ENCODE measurements around the gene APC. TPM values are rescaled to one million over a fixed set of nuclear protein-coding genes. Genes with fewer than 3 reads are reported as not detected.

APC gene
- total RNA-seq, 1 experiment from 2014 or later = 33.7 TPM

- CTCF ChIA-PET = no interaction called here
- intact Hi-C loops (cut with micrococcal nuclease; ENCODE audit: unreplicated experiment) (no loop called here), in situ Hi-C loops (cut with HindIII; ENCODE audit: low pct_unique_long_range_greater_than_20kb, low sequenced_read_pairs) (no loop called here)
- no peak for DNase-seq (ENCODE audit: low read depth, low spot score)
- Histone ChIP-seq H3K27ac (ENCODE audit: low read length) (no peak overlapping the region), H3K36me3 (ENCODE audit: control insufficient read depth, insufficient read depth, low read length) (no peaks in the 10 kb centered on the region), H3K4me3 (ENCODE audit: low read depth in 2 of 2, low read length in 2 of 2) (no peak overlapping the region), H3K4me1 (ENCODE audit: control insufficient read depth, insufficient read depth, low read length) (0 out of 2 replicates have a peak, but pooled peaks cover 4% of the 10 kb centered on the region), H3K27me3 (ENCODE audit: control insufficient read depth, insufficient read depth, low read length) (no peaks in the 10 kb centered on the region), H3K9me3 (ENCODE audit: control insufficient read depth, insufficient read depth, low read depth, low read length) (no peaks in the 10 kb centered on the region)
- TF ChIP-seq SIN3A (IDR thresholded peaks at IDR 0.05; ENCODE audit: borderline replicate concordance, insufficient read depth, low read depth, low read length) = no peak
- no peak for TF ChIP-seq TCF7L2 (IDR thresholded peaks at IDR 0.05; ENCODE audit: low read depth, low read length)
- no peak for ATAC-seq
- BruUV-seq (replicated peaks) = no TSS peak
- POLR2A ChIA-PET = no interaction called here
These were observed 25.5 kb downstream of the APC start for GRCh38 chr5:112763165-112763564.

GRCh38 chr5:112772124-112772523 is 34.4 kb downstream of the APC start:
- ChIA-PET CTCF (interaction anchor here (0.6 kb wide), 1 partner anchor 23 kb away, joined by 4 read pairs; no protein-coding TSS in a partner anchor), POLR2A (interaction anchor here (0.7 kb wide), 1 partner anchor 37 kb away, joined by 10 read pairs; no protein-coding TSS in a partner anchor)
- no peak for DNase-seq (ENCODE audit: low read depth, low spot score)
- no peaks in the 10 kb centered on the region for H3K9me3 ChIP-seq (ENCODE audit: control insufficient read depth, insufficient read depth, low read depth, low read length)
- H3K36me3 ChIP-seq (ENCODE audit: control insufficient read depth, insufficient read depth, low read length) = no peaks in the 10 kb centered on the region; the same call in 1 of the 2 replicates
- TF ChIP-seq POLR2AphosphoS5 (IDR thresholded peaks at IDR 0.05; ENCODE audit: low read depth, low read length) (no peak), REST (IDR thresholded peaks at IDR 0.05; ENCODE audit: insufficient read depth in 1 of 2, low read depth in 2 of 2, low read length in 1 of 2) (no peak), CTCF (IDR thresholded peaks at IDR 0.05) (no peak), SIN3A (IDR thresholded peaks at IDR 0.05; ENCODE audit: borderline replicate concordance, insufficient read depth, low read depth, low read length) (no peak), TCF7L2 (IDR thresholded peaks at IDR 0.05; ENCODE audit: low read depth, low read length) (no peak)
- H3K4me3 ChIP-seq (ENCODE audit: low read depth in 2 of 2, low read length in 2 of 2) = no peak overlapping the region
- H3K4me1 ChIP-seq (ENCODE audit: control insufficient read depth, insufficient read depth, low read length) = no peaks in the 10 kb centered on the region
- intact Hi-C loops (cut with micrococcal nuclease; ENCODE audit: unreplicated experiment) = no loop called here
- ATAC-seq = no peak
- H3K27ac ChIP-seq (ENCODE audit: low read length) = no peak overlapping the region
- no peaks in the 10 kb centered on the region for H3K27me3 ChIP-seq (ENCODE audit: control insufficient read depth, insufficient read depth, low read length)
- in situ Hi-C loops (cut with HindIII; ENCODE audit: low pct_unique_long_range_greater_than_20kb, low sequenced_read_pairs) = no loop called here
- no TSS peak for BruUV-seq (replicated peaks)

GRCh38 chr5:112776301-112776856 is 38.7 kb downstream of the APC start:
- ChIA-PET POLR2A (no interaction called here), CTCF (no interaction called here)
- intact Hi-C loops (cut with micrococcal nuclease; ENCODE audit: unreplicated experiment) (no loop called here), in situ Hi-C loops (cut with HindIII; ENCODE audit: low pct_unique_long_range_greater_than_20kb, low sequenced_read_pairs) (no loop called here)
- ATAC-seq (no peak), DNase-seq (ENCODE audit: low read depth, low spot score) (no peak)
- peaks cover 3% of the 10 kb centered on the region; the same call in 1 of the 2 replicates for H3K36me3 ChIP-seq (ENCODE audit: control insufficient read depth, insufficient read depth, low read length)
- H3K27ac ChIP-seq (ENCODE audit: low read length) = no peak overlapping the region
- no peaks in the 10 kb centered on the region for H3K27me3 ChIP-seq (ENCODE audit: control insufficient read depth, insufficient read depth, low read length)
- BruUV-seq (replicated peaks) = no TSS peak
- H3K4me3 ChIP-seq (ENCODE audit: low read depth in 2 of 2, low read length in 2 of 2) = no peak overlapping the region
- no peaks in the 10 kb centered on the region for H3K9me3 ChIP-seq (ENCODE audit: control insufficient read depth, insufficient read depth, low read depth, low read length)
- no peaks in the 10 kb centered on the region for H3K4me1 ChIP-seq (ENCODE audit: control insufficient read depth, insufficient read depth, low read length)
- no peak for TF ChIP-seq SIN3A (IDR thresholded peaks at IDR 0.05; ENCODE audit: borderline replicate concordance, insufficient read depth, low read depth, low read length)
- no peak for TF ChIP-seq REST (IDR thresholded peaks at IDR 0.05; ENCODE audit: insufficient read depth in 1 of 2, low read depth in 2 of 2, low read length in 1 of 2)
- TF ChIP-seq POLR2AphosphoS5 (IDR thresholded peaks at IDR 0.05; ENCODE audit: low read depth, low read length) = no peak
